ENCODE results near the gene PLEKHG3.

DNA sequence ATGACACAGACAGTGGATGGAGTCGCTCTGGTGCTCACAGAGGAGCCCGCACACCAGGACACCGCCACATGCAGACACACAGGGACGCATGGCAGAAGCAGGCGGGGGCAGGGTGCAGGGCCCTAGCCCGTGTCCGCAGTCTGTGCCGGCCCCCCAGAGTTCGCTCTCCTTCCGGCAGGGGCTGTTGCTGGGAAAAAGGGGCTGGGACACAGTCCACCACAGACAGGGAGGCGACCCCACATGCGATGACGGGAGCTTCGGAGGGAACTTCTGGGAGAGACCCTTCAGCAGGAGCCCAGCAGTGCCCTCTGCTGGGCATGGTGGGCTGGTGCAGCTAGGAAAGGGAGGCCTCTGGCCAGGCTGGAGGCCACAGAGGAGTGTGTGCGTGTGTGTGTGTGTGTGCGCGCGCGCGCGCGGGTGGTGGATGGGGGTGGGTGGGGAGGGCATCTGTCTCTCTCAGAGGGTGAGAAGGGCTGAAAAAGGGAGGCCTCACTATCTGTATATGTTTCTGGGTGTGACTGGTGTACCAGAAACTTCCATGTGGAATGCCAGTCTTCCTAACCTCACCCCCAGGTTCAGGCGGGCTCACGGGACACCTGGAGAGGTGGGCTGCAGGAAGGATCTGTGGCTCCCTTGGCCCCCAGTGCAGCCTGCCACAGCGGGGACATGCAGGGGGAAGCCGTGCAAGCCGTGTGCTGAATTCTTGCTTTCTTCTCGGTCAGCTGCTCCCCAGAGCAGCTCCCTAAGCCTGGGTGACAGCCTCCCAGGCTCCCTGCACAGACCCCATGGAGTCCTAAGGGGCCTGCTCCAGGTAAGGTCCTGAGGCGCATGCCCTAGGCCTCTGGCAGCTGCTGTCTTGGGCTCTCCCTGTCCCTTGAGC, 60.7 kb downstream of the PLEKHG3 start:
- TF ChIP-seq EZH2 (IDR thresholded peaks at IDR 0.05; ENCODE audit: low read depth, unreplicated experiment) (no peak), JUNB (IDR thresholded peaks at IDR 0.05; ENCODE audit: unreplicated experiment) (no peak), EZH2phosphoT487 (IDR thresholded peaks at IDR 0.05; ENCODE audit: unreplicated experiment) (no peak), POLR2AphosphoS5 (IDR thresholded peaks at IDR 0.05; ENCODE audit: low read depth) (no peak), CREB1 (CRISPR knock-in tag; IDR thresholded peaks at IDR 0.05; ENCODE audit: low read depth) (peak; percentile 60), NANOG (IDR thresholded peaks at IDR 0.05; ENCODE audit: borderline replicate concordance) (no peak), ZNF114 (CRISPR knock-in tag; IDR thresholded peaks at IDR 0.05) (no peak), ZNF331 (CRISPR knock-in tag; IDR thresholded peaks at IDR 0.05; ENCODE audit: low read depth) (no peak)
- TF ChIP-seq, protein P1, sequence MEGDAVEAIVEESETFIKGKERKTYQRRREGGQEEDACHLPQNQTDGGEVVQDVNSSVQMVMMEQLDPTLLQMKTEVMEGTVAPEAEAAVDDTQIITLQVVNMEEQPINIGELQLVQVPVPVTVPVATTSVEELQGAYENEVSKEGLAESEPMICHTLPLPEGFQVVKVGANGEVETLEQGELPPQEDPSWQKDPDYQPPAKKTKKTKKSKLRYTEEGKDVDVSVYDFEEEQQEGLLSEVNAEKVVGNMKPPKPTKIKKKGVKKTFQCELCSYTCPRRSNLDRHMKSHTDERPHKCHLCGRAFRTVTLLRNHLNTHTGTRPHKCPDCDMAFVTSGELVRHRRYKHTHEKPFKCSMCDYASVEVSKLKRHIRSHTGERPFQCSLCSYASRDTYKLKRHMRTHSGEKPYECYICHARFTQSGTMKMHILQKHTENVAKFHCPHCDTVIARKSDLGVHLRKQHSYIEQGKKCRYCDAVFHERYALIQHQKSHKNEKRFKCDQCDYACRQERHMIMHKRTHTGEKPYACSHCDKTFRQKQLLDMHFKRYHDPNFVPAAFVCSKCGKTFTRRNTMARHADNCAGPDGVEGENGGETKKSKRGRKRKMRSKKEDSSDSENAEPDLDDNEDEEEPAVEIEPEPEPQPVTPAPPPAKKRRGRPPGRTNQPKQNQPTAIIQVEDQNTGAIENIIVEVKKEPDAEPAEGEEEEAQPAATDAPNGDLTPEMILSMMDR (conservative IDR thresholded peaks at IDR 0.05; ENCODE audit: low read depth in 2 of 2) = peak; percentile 69 to 97
- TF ChIP-seq, protein P2, sequence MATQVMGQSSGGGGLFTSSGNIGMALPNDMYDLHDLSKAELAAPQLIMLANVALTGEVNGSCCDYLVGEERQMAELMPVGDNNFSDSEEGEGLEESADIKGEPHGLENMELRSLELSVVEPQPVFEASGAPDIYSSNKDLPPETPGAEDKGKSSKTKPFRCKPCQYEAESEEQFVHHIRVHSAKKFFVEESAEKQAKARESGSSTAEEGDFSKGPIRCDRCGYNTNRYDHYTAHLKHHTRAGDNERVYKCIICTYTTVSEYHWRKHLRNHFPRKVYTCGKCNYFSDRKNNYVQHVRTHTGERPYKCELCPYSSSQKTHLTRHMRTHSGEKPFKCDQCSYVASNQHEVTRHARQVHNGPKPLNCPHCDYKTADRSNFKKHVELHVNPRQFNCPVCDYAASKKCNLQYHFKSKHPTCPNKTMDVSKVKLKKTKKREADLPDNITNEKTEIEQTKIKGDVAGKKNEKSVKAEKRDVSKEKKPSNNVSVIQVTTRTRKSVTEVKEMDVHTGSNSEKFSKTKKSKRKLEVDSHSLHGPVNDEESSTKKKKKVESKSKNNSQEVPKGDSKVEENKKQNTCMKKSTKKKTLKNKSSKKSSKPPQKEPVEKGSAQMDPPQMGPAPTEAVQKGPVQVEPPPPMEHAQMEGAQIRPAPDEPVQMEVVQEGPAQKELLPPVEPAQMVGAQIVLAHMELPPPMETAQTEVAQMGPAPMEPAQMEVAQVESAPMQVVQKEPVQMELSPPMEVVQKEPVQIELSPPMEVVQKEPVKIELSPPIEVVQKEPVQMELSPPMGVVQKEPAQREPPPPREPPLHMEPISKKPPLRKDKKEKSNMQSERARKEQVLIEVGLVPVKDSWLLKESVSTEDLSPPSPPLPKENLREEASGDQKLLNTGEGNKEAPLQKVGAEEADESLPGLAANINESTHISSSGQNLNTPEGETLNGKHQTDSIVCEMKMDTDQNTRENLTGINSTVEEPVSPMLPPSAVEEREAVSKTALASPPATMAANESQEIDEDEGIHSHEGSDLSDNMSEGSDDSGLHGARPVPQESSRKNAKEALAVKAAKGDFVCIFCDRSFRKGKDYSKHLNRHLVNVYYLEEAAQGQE (IDR thresholded peaks at IDR 0.05; ENCODE audit: unreplicated experiment) = no peak
- TF ChIP-seq, protein P3, sequence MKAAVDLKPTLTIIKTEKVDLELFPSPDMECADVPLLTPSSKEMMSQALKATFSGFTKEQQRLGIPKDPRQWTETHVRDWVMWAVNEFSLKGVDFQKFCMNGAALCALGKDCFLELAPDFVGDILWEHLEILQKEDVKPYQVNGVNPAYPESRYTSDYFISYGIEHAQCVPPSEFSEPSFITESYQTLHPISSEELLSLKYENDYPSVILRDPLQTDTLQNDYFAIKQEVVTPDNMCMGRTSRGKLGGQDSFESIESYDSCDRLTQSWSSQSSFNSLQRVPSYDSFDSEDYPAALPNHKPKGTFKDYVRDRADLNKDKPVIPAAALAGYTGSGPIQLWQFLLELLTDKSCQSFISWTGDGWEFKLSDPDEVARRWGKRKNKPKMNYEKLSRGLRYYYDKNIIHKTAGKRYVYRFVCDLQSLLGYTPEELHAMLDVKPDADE (IDR thresholded peaks at IDR 0.05) = no peak
- TF ChIP-seq, protein P4, sequence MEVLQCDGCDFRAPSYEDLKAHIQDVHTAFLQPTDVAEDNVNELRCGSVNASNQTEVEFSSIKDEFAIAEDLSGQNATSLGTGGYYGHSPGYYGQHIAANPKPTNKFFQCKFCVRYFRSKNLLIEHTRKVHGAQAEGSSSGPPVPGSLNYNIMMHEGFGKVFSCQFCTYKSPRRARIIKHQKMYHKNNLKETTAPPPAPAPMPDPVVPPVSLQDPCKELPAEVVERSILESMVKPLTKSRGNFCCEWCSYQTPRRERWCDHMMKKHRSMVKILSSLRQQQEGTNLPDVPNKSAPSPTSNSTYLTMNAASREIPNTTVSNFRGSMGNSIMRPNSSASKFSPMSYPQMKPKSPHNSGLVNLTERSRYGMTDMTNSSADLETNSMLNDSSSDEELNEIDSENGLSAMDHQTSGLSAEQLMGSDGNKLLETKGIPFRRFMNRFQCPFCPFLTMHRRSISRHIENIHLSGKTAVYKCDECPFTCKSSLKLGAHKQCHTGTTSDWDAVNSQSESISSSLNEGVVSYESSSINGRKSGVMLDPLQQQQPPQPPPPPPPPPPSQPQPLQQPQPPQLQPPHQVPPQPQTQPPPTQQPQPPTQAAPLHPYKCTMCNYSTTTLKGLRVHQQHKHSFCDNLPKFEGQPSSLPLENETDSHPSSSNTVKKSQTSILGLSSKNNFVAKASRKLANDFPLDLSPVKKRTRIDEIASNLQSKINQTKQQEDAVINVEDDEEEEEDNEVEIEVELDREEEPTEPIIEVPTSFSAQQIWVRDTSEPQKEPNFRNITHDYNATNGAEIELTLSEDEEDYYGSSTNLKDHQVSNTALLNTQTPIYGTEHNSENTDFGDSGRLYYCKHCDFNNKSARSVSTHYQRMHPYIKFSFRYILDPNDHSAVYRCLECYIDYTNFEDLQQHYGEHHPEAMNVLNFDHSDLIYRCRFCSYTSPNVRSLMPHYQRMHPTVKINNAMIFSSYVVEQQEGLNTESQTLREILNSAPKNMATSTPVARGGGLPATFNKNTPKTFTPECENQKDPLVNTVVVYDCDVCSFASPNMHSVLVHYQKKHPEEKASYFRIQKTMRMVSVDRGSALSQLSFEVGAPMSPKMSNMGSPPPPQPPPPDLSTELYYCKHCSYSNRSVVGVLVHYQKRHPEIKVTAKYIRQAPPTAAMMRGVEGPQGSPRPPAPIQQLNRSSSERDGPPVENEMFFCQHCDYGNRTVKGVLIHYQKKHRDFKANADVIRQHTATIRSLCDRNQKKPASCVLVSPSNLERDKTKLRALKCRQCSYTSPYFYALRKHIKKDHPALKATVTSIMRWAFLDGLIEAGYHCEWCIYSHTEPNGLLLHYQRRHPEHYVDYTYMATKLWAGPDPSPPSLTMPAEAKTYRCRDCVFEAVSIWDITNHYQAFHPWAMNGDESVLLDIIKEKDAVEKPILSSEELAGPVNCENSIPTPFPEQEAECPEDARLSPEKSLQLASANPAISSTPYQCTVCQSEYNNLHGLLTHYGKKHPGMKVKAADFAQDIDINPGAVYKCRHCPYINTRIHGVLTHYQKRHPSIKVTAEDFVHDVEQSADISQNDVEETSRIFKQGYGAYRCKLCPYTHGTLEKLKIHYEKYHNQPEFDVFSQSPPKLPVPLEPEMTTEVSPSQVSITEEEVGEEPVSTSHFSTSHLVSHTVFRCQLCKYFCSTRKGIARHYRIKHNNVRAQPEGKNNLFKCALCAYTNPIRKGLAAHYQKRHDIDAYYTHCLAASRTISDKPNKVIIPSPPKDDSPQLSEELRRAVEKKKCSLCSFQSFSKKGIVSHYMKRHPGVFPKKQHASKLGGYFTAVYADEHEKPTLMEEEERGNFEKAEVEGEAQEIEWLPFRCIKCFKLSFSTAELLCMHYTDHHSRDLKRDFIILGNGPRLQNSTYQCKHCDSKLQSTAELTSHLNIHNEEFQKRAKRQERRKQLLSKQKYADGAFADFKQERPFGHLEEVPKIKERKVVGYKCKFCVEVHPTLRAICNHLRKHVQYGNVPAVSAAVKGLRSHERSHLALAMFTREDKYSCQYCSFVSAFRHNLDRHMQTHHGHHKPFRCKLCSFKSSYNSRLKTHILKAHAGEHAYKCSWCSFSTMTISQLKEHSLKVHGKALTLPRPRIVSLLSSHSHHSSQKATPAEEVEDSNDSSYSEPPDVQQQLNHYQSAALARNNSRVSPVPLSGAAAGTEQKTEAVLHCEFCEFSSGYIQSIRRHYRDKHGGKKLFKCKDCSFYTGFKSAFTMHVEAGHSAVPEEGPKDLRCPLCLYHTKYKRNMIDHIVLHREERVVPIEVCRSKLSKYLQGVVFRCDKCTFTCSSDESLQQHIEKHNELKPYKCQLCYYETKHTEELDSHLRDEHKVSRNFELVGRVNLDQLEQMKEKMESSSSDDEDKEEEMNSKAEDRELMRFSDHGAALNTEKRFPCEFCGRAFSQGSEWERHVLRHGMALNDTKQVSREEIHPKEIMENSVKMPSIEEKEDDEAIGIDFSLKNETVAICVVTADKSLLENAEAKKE (CRISPR knock-in tag; IDR thresholded peaks at IDR 0.05) = no peak
